Upper lobe of right lung (tissue), 1 donor: Measurements from ENCODE around the gene GPR157. TPM values are rescaled to one million over a fixed set of nuclear protein-coding genes. Genes with fewer than 3 reads are reported as not detected.

Source experiments
- ATAC-seq: fragments of 200-7000 bp; cut with Tn5 transposase; one replicate; pipeline ENCODE4 v1.9.1; 2020; ENCODE audit warnings: mild to moderate bottlenecking, moderate library complexity
- DNase-seq: peaks from one replicate; pipeline ENCODE4 v3.0.0-alpha.2; 2020
- H3K27ac ChIP-seq: fragments of 200-600 bp; one replicate; pipeline ENCODE4 v1.8.0; 2022
- H3K27me3 ChIP-seq: fragments of 200-600 bp; one replicate; pipeline ENCODE4 v1.8.0; 2022; ENCODE audit warnings: mild to moderate bottlenecking
- H3K36me3 ChIP-seq: fragments of 200-600 bp; one replicate; pipeline ENCODE4 v1.8.0; 2022
- H3K4me1 ChIP-seq: fragments of 200-600 bp; one replicate; pipeline ENCODE4 v1.8.0; 2022
- H3K4me3 ChIP-seq: fragments of 200-600 bp; one replicate; pipeline ENCODE4 v1.8.0; 2022; ENCODE audit warnings: mild to moderate bottlenecking
- H3K9me3 ChIP-seq: fragments of 200-600 bp; one replicate; pipeline ENCODE4 v1.8.0; 2022
- intact Hi-C: fragments of 100-400 bp; cut with DNase I; formaldehyde crosslinking; loops from one replicate; pipeline ENCODE4 v1.11.0; 2022
- total RNA-seq: library from RNA; stranded (reverse); fragmentation: NEBNext Ultra II Directional; extraction: Animal tissue kit (Norgen Biotek cat#: 25700); gene quantifications from one replicate; pipeline ENCODE4 v1.2.1, GENCODE V29; 2021
- TF ChIP-seq, protein P1 (sequence below): fragments of 200-600 bp; IDR thresholded peaks from one replicate; pipeline ENCODE4 v1.8.0; 2022; ENCODE audit warnings: antibody characterized with exemption
- donor health status: DM: no; HTN: yes; CAD: no; lungs with severe emphysema.

The GPR157 gene
- total RNA-seq, 1 donor from 2014 or later: 19.0 TPM

DNA sequence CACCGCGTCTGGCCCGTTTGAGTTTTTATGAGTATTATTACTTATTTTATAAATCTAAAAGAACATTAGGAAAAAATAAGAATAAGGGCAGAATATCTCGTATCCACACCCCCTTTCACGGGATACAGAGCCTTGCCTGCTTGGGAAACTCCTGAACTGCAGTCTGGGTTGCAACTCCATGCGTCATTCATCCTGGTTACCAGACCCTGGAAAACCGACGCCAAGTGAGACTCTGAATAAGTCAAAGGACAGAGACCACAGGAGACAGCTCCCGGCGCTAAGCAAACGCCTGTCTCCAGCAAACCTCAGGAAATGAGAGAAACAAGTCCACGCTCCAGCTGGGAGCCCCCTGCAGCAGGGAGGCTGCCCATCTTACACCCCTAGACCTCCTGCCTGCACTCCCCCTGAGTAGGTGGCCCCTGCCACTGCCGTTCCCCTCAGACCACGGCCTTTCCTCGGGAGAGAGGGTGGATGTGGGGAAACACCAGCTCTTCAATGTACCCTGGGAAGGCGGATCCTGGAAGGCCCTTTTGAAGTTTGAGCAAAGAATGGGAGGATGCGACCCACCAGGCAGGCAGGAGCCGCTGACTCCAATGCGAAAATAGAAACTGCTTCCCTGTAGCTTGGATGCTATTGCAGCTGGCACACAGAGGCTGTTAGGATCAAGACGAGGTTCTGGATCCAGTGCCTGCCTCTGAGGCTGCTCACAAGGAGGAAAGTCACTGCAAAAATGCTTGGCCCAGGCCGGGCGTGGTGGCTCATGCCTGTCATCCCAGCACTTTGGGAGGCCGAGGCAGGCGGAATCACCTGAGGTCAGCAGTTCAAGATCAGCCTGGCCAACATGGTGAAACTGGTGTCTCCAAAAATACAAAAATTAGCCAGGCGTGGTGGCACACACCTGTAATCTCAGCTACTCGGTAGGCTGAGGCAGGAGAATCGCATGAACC, 37.7 kb upstream of the GPR157 start:
- peaks cover 4% of the 10 kb centered on the region for H3K36me3 ChIP-seq
- ATAC-seq (no peak), DNase-seq (no peak)
- intact Hi-C loops: no loop called here
- no peaks in the 10 kb centered on the region for H3K27me3 ChIP-seq
- no peak overlapping the region for H3K27ac ChIP-seq
- TF ChIP-seq, protein P1, sequence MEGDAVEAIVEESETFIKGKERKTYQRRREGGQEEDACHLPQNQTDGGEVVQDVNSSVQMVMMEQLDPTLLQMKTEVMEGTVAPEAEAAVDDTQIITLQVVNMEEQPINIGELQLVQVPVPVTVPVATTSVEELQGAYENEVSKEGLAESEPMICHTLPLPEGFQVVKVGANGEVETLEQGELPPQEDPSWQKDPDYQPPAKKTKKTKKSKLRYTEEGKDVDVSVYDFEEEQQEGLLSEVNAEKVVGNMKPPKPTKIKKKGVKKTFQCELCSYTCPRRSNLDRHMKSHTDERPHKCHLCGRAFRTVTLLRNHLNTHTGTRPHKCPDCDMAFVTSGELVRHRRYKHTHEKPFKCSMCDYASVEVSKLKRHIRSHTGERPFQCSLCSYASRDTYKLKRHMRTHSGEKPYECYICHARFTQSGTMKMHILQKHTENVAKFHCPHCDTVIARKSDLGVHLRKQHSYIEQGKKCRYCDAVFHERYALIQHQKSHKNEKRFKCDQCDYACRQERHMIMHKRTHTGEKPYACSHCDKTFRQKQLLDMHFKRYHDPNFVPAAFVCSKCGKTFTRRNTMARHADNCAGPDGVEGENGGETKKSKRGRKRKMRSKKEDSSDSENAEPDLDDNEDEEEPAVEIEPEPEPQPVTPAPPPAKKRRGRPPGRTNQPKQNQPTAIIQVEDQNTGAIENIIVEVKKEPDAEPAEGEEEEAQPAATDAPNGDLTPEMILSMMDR: no peak
- H3K4me1 ChIP-seq: peaks cover 38% of the 10 kb centered on the region
- no peak overlapping the region for H3K4me3 ChIP-seq
- H3K9me3 ChIP-seq: no peaks in the 10 kb centered on the region

DNA sequence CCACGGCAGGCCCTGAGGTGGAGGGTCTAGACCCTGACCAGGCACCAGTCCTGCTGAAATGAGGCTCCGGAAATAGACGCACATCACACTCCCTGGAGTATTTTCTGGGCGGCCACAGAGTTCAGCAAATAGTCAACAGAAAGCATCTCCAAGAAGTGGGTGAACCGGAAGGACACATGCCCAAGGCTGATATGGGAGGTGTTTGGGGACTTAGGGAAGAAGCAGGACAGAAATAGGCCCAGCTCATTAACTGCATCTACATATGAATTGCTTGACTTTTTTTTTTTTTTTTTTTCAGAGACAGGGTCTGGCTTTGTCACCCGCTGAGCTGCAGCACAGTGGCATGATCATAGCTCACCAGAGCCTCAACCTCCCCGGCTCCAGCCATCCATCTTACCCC, 36.5 kb upstream of the GPR157 start:
- Histone ChIP-seq H3K27ac (peak overlapping the region; percentile 81), H3K36me3 (no peaks in the 10 kb centered on the region), H3K27me3 (no peaks in the 10 kb centered on the region), H3K9me3 (no peaks in the 10 kb centered on the region), H3K4me3 (no peak overlapping the region), H3K4me1 (peaks cover 41% of the 10 kb centered on the region)
- TF ChIP-seq, protein P1: no peak
- DNase-seq (no peak), ATAC-seq (no peak)
- intact Hi-C loops: no loop called here

DNA sequence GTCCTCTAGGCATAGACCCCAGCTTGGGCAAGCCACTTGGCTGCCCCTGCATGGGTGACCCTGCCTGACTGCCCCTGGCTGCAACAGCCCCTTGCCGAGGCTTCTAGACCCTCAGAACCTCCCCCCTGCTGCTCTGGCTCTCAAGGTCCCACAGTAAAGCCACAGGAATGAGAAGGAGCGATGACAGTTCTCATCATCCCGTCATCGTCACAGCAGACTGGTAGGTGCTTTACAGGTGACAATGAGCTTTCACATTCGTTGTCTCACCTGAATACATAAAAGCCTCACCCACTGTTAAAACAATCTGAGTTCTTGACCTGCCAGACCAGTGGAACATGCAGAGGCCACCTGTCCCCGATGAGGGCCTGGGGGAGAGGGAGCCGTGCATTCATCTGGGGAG, 36.0 kb upstream of the GPR157 start:
- no peaks in the 10 kb centered on the region for H3K27me3 ChIP-seq
- intact Hi-C loops: no loop called here
- no peaks in the 10 kb centered on the region for H3K9me3 ChIP-seq
- ATAC-seq (no peak), DNase-seq (no peak)
- peaks cover 41% of the 10 kb centered on the region for H3K4me1 ChIP-seq
- TF ChIP-seq, protein P1: no peak
- H3K4me3 ChIP-seq: no peak overlapping the region
- no peaks in the 10 kb centered on the region for H3K36me3 ChIP-seq
- peak overlapping the region; percentile 81 for H3K27ac ChIP-seq

DNA sequence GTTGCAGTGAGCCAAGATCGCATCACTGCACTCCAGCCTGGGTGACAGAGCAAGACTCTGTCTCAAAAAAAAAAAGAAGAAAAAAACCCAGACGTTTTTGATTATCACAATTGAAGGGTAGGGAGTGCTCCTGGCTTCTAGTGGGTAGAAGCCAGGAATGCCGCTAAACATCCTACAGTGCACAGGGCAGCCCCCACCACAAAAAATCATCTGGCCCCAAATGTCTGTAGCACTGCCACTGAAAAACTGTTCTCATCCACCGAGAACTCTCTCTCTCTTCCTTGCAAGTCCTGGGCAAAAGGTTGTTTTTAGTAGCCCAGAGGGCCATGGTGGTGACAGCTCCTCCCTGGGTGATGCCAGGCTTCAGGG, 35.6 kb upstream of the GPR157 start:
- Histone ChIP-seq H3K4me1 (peaks cover 41% of the 10 kb centered on the region), H3K9me3 (no peaks in the 10 kb centered on the region)
- intact Hi-C loops: no loop called here

DNA sequence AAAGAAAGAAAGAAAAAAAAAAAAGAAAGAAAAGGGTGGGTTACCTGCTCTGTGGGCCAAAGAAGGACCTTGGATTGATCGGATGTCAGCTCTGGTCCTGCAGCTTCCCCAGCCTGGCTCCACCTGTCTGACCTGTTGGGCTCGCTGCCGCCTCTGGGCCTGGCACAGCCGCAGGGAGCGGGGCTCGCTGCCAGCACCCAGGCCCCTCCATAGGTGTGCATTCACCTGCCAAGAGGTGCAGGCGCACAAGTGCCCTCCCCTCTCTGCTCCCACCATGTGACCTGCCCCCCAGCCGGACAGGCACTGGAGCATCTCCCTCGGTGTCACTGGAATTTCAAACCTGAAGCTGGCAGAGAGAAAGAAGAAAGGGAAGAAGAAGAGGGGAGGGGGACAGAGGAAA, 33.1 kb upstream of the GPR157 start:
- H3K4me3 ChIP-seq: no peak overlapping the region
- no peaks in the 10 kb centered on the region for H3K27me3 ChIP-seq
- H3K9me3 ChIP-seq: no peaks in the 10 kb centered on the region
- peaks cover 41% of the 10 kb centered on the region for H3K4me1 ChIP-seq
- H3K36me3 ChIP-seq: no peaks in the 10 kb centered on the region
- DNase-seq (no peak), ATAC-seq (no peak)
- TF ChIP-seq, protein P1: no peak
- H3K27ac ChIP-seq: peak overlapping the region; percentile 81
- intact Hi-C loops: no loop called here

More for the DNA sequence above, 35.6 kb upstream of the GPR157 start:
- TF ChIP-seq, protein P1: no peak
- H3K4me3 ChIP-seq: no peak overlapping the region
- no peaks in the 10 kb centered on the region for H3K27me3 ChIP-seq
- ATAC-seq: no peak
- no peak for DNase-seq
- no peaks in the 10 kb centered on the region for H3K36me3 ChIP-seq
- H3K27ac ChIP-seq: peak overlapping the region; percentile 81
